Ramos (cell line): ENCODE results near the gene OR4K17.
"Not testable (repeated sequence)": the region's sequence is repeated elsewhere in the genome, so short reads cannot be mapped to it uniquely, and the experiment has no call there.

Experiments
- in situ Hi-C: fragments of 300-500 bp; cut with MboI; formaldehyde crosslinking; loops from one replicate; pipeline ENCODE4 v1.14.3; 2022; ENCODE audit warnings: low sequenced_read_pairs; ENCODE audit not compliant: unreplicated experiment

The OR4K17 gene

GRCh38 chr14:20110438-20110837 is at the start of gene OR4K17:
Gene OR4K17 (plus strand): TSS chr14:20110739. CDS start chr14:20117500, 6,761 bp downstream.
- in situ Hi-C loops = no loop called here

- in situ Hi-C loops = no loop called here
Observed at GRCh38 chr14:20092050-20092449, 18.5 kb upstream of the OR4K17 start.

GRCh38 chr14:20093442-20093841 is 17.1 kb upstream of the OR4K17 start:
- in situ Hi-C loops = no loop called here

GRCh38 chr14:20098926-20099770 is 11.4 kb upstream of the OR4K17 start:
- in situ Hi-C loops = not testable (repeated sequence)

GRCh38 chr14:20112321-20112720 is 1.8 kb downstream of the OR4K17 start:
- in situ Hi-C loops = no loop called here

- in situ Hi-C loops = no loop called here
Observed at GRCh38 chr14:20116748-20117147, 6.2 kb downstream of the OR4K17 start.

GRCh38 chr14:20118795-20119194 is 8.3 kb downstream of the OR4K17 start:
- in situ Hi-C loops = no loop called here

GRCh38 chr14:20138520-20138919 is 28.0 kb downstream of the OR4K17 start, which contains the start of gene OR4N5:
Gene OR4N5 (plus strand): TSS chr14:20138820. CDS start chr14:20143736, 4,916 bp downstream.
- in situ Hi-C loops = no loop called here

- in situ Hi-C loops = no loop called here
Observed at GRCh38 chr14:20143911-20144310, 33.4 kb downstream of the OR4K17 start.

- in situ Hi-C loops = no loop called here
Observed at GRCh38 chr14:20144820-20145219, 34.3 kb downstream of the OR4K17 start.

GRCh38 chr14:20164462-20164861 is 53.9 kb downstream of the OR4K17 start:
- in situ Hi-C loops = no loop called here

- in situ Hi-C loops = no loop called here
Observed at GRCh38 chr14:20167091-20167490, 56.6 kb downstream of the OR4K17 start.

- in situ Hi-C loops = not testable (repeated sequence)
Observed at GRCh38 chr14:20169852-20170251, 59.3 kb downstream of the OR4K17 start.
